ENCODE results near the gene RALGPS2.
"Not testable (repeated sequence)": the region's sequence is repeated elsewhere in the genome, so short reads cannot be mapped to it uniquely, and the experiment has no call there.

The RALGPS2 gene

GRCh38 chr1:178946855-178947676 lies 222.0 kb downstream of the RALGPS2 start:
- no peak for DNase-seq

GRCh38 chr1:178947677-178947981 lies 222.6 kb downstream of the RALGPS2 start:
- no peak for DNase-seq

DNA sequence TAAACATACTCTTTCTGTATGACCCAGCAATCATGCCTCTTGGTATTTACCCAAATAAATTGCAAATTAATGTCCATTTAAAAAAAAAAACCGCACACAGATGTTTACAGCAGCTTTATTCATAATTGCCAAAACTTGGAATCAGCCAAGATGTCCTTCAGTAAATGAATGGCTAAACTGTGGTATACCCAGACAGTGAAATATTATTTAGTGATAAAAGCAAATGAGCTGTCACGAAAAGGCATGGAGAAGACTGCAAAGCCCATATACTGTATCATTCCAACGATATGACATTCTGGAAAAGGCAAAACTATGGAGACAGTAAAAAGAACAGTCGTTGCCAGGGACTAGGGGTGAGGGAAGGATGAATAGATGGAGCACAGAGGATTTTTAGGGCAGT lies 223.6 kb downstream of the RALGPS2 start:
- no peak for DNase-seq

GRCh38 chr1:178949866-178950265 lies 224.8 kb downstream of the RALGPS2 start:
- DNase-seq = not testable (repeated sequence)

DNA sequence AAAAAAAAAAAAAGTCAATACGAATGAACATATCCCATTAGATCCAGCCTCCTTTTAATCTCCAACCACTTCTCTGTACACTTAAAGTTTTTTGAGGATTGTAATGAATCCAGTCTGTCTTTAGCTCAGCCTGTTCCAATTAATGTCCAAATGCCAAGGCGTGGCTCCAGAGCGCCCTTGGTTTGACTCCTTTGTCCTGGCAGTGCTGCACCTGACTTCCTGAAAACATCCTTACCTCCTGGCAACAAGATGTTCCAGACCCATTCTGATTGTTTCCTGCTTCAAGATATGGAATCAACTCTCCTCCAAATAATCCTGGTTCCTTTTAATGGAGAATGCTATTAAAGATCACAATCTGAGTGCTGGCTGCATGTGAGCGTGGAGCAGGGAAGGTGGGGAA lies 226.6 kb downstream of the RALGPS2 start:
- DNase-seq = no peak

DNA sequence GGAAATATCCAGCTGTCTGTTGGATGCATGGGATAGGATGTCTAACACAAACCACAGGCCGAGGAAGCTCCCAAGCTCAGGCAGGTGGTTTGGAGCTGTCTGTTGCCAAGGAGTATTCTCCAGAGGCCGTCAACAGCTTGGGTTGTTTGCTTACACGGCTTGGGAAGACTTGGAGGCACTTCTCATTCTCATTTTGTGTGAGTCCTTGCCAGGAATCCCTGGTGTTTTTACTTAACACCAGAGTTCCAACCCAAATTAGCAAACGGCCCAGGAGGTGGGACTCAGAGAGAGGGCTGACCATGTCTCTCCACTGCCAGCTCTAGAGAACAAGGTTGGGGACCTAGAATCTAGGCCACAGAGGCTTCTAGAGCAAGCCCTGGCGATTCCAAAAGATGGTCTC lies 228.0 kb downstream of the RALGPS2 start:
- DNase-seq = no peak

DNA sequence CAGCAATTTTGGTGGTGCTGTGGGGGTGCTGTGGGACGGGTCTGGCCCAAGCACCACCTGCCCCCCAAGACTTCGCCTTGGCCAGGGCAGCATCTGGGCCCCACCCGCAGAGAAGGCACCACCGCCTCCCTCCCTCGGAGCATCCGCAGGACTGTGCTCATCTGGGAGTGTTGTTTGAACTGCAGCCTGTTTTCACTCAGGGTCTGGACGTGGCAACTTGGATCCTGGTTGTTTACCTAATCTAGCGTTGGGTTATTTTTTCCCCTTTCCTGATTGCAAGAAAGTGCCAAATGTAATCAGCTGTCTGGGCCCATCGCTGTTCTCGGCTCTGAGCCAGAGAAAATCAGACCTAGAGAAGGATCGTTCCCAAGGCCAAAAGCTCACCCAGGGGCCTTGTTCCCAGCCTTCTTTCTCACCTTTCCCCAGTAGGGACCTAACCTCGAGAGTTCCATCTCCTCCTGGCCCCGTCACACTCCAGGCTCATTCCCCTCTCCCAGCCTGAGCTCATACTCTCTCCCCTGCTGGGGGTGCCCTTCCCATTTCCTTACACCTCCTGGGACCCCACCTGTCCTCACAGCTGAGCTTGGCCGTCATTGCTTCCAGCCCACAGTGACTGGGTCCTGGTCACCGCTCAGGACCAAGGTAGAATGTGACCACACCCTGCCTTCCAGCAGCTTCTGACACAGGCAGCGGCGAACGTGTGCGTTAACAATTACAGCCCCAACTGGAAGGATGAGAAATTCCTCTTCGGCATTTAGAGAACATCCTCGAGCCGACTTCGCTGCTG lies 228.7 kb downstream of the RALGPS2 start:
- no peak for DNase-seq

GRCh38 chr1:178954325-178954690 lies 229.3 kb downstream of the RALGPS2 start:
- no peak for DNase-seq

DNA sequence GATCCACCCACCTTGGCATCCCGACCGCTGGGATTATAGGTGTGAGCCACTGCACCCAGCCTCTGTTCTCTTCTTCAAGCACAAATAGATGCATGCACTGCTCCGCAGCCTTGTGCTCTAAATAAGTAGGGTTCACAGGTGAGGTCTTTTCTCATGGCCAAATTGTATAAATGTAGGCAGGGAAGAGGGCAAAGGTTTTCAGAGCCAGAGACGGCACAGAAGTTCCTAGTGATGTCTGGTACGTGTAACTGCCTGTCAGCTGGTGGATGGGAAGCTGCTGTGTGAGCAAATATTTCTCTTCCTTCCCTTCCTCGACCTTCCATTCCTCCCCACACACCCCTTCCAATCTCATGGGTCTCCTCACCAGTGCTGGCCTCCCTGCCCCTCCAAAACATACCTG lies 229.9 kb downstream of the RALGPS2 start:
- DNase-seq = no peak

GRCh38 chr1:178955391-178955954 lies 230.4 kb downstream of the RALGPS2 start:
- DNase-seq = no peak

- DNase-seq = no peak
Observed at GRCh38 chr1:178958491-178958890, 233.4 kb downstream of the RALGPS2 start.

GRCh38 chr1:178959543-178960460 lies 234.8 kb downstream of the RALGPS2 start:
- DNase-seq = no peak

DNA sequence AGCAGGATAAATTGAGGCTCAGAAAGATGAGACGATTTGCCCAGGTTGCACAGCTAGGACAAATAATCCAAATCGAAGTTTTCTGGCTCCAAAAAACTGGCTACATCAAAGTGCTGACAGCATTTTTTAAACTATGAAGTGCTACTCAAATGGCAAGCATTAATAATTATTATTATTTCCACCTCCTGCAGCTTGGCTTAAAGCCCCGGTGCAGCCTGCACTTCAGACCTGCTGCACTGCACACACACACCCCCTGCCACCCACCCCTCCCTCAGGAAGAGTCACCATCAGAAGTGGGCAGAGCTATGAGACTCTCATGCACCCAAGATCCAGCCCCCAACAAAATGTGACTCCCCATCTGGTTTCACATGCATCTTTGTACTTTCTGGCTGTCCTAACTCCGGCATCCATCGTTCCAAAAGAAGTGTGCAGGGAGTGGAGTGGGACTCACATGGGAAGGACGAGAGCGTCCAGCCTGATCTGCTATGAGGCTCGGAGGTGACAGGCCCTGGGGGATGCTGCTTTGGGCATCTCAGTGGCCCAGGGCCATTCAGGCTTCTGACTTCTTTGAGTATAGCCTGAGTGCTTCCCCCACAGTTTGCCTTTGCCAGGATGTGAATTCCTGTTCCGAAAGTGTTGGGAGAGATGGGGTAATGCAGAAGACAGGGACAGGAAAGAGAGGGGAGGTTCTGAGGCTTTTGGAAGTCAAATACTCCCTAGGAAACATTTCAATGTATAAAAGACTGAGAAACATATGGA lies 235.6 kb downstream of the RALGPS2 start:
- DNase-seq = no peak

DNA sequence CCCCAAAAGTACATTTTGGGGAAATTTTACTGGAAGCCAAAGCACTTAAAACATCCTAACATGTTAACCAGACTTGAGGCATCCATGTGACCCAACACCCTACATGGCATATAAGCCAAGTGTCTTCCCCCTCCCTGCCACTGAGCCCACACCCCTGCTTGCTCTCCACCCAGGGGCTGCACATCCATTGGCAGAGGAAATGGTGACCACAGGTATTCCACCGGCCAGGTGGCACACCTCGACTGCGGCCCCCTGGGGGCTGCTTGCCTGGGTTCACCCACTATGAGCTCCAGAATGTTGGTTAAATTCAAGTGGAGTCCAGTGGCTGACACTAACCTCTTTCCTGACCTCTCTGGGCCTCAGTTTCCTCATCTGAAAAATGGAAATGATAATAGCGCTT lies 236.3 kb downstream of the RALGPS2 start:
- no peak for DNase-seq

DNA sequence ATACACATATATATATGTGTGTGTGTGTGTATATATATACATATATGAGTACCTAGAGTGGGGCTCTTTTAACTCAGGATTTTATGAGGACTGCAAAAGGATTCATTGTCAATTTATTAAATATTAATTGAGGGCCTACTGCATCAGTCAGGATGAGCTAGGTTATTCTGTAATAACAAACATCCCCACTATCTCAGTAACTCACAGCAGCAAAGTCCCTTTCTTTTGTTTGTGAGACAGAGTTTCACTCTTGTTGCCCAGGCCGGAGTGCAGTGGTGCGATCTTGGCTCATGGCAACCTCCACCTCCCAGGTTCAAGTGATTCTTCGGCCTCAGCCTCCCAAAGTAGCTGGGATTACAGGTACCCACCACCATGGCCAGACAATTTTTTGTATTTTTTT lies 236.8 kb downstream of the RALGPS2 start:
- no peak for DNase-seq

- no peak for DNase-seq
Observed at GRCh38 chr1:178962853-178963711, 238.0 kb downstream of the RALGPS2 start.

DNA sequence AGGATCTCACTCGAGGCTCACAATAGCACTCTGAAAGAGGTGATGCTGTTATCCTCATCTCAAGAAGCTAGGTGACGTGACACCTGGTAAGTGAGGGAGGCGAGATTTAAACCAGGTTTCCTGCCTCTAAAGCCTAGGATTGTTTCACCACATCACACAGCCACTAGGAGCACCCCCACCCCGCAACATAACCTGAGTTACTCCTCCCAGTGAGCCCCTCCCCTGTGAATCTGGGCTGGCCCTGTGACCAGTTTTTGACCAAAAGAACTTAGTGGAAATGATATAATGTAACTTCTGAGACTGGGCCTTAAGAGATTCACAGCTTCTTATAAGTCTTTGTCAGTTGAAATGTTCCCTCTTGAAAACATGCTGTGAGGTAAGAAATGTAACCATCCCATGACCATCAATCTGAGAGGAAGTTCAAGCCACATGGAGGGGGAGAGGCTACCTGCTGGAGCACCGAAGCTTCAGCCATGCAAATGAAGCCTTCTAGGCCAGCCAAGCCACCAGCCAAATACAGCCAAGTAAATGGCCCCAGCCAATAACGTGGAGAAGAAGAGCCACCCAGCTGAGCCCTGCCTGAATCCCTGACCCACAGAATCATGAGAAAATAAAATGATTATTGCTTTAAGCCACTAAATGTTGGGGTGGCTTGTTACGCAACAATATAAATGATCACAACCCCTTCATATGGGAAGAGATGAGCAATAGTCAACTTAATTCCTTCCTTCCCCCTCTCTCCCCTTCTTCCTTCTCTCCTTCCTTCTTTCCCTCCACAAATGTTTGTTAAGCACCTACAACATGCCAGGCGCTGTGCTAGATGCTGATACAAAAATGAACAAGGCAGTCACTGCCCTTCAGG lies 239.7 kb downstream of the RALGPS2 start:
- no peak for DNase-seq

DNA sequence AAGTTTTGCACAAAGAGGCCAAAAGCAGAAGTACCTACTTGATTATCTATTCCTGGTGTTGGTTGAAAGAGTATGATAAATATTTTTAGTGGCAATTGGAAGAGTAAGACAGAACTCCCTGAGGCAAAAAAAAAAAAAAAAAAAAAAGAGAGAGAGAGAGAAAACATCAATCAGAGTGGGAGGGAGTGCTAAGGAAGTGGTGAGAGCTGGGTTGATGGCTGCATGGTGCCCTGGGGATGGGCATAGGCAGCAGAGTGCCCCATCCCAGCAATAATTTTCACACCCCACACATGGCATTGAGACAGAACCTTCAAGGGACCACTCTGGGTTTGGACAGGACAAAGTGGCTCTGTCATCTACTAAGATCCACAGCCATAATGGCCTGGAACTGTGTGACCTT lies 241.3 kb downstream of the RALGPS2 start:
- no peak for DNase-seq

DNA sequence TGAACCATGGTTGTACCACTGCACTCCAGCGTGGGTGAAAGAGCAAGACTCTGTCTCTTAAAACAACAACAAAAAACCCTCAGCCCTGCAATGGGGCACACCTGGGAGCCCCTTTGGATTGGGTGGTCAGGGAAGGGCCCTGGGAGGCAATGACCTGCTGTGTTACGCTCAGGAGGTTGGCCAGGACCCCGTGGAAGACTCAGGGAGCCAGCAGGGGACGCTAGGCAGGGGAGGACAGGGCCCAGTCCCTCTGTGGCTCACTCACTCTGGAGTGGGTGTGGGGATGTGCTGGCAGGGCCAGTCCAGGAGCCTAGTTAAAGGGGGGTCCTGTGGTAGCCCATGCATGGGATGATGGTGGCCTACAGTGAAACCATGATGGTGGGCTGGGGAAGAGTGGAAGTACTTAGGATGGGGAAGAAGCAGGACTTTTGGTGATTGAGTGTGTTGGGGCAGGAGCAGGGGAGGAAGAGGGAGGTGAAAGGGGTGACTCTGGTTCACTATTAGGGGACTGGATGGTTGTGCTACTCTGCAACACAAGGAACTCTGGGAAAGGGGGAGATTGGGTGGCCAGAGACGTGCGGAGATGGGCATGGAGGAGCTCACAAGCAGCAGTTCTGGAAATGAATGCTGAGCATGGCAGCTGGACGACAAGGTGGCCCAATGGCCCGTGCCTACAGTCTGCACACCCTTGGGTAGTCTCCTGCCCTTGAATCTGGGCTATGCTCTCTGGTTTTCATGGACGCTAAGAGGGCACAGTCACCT lies 244.4 kb downstream of the RALGPS2 start:
- no peak for DNase-seq

Data from midbrain (tissue), 1 donor.